GM18858 (cell line): ENCODE results near the gene PPM1E.

Experiments used
- ATAC-seq: cut with Tn5 transposase; IDR thresholded peaks from one replicate; pipeline ENCODE4 v1.9.1; 2021; ENCODE audit not compliant: unreplicated experiment

Gene PPM1E

GRCh38 chr17:59030811-59031210 is 275.2 kb downstream of the PPM1E start:
- ATAC-seq: no peak
